Kidney (tissue), 14 donors: Measurements from ENCODE around the gene DENND5A. TPM values are rescaled to one million over a fixed set of nuclear protein-coding genes. Genes with fewer than 3 reads are reported as not detected.

ENCODE experiments used
- DNase-seq, 5 donors: peaks; one replicate each; pipeline ENCODE4 v3.0.0-alpha.2; 2013 to 2020
- FAIRE-seq: peaks from 2 replicates; lab custom pipeline; 2012; peaks lifted over from hg19 to GRCh38; lab: Jason Lieb, UNC
- H3K27ac ChIP-seq, 2 donors: one replicate each; pipeline ENCODE4 v1.7.0; 2013; ENCODE audit warnings: low read depth in 2 of 2, low read length in 2 of 2, inconsistent platforms in 1 of 2
- H3K27me3 ChIP-seq: one replicate; pipeline ENCODE4 v1.7.1; 2013; ENCODE audit warnings: low read length, inconsistent platforms; ENCODE audit not compliant: control insufficient read depth, insufficient read depth
- H3K36me3 ChIP-seq, 3 donors: one replicate each; pipeline versions ENCODE4 v1.7.0 to v1.7.1; 2013; ENCODE audit warnings: low read length in 3 of 3, control low read depth in 1 of 3, inconsistent platforms in 1 of 3; ENCODE audit not compliant: insufficient read depth in 3 of 3, control insufficient read depth in 2 of 3
- H3K4me1 ChIP-seq, 3 donors: one replicate each; pipeline versions ENCODE4 v1.7.0 to v1.7.1; 2013; ENCODE audit warnings: low read length in 3 of 3, inconsistent platforms in 1 of 3, low read depth in 1 of 3; ENCODE audit not compliant: control insufficient read depth in 2 of 3, insufficient read depth in 2 of 3
- H3K4me3 ChIP-seq, 3 donors: one replicate each; pipeline versions ENCODE4 v1.7.0 to v1.8.1; 2013; ENCODE audit warnings: low read length in 3 of 3, control low read depth in 1 of 3, inconsistent platforms in 1 of 3
- H3K9ac ChIP-seq, 3 donors: one replicate each; pipeline versions ENCODE4 v1.7.0 to v1.7.1; 2013; ENCODE audit warnings: low read length in 3 of 3, control low read depth in 1 of 3, inconsistent platforms in 1 of 3
- H3K9me3 ChIP-seq, 3 donors: one replicate each; pipeline versions ENCODE4 v1.7.0 to v1.7.1; 2013; ENCODE audit warnings: low read length in 3 of 3, control low read depth in 1 of 3, inconsistent platforms in 1 of 3; ENCODE audit not compliant: control insufficient read depth in 2 of 3, insufficient read depth in 1 of 3
- intact Hi-C: fragments of 100-400 bp; cut with DNase I; formaldehyde crosslinking; loops from one replicate; pipeline ENCODE4 v1.11.1; 2022
- polyA plus RNA-seq: library from polyadenylated mRNA; stranded (reverse); fragments of 350-450 nt; fragmentation: Illumina TruSeq; extraction: RNeasy Lipid Tissue Mini Kit (QIAGEN cat#74804); gene quantifications from one replicate; pipeline ENCODE4 v1.2.3, GENCODE V29; 2014; ENCODE audit warnings: low read depth, low replicate concordance; ENCODE audit not compliant: insufficient read depth
- total RNA-seq: library from RNA; stranded (reverse); fragmentation: NEBNext Ultra II Directional; extraction: Animal tissue kit (Norgen Biotek cat#: 25700); gene quantifications from one replicate; pipeline ENCODE4 v1.2.1, GENCODE V29; 2021
- TF ChIP-seq, protein P1 (sequence below): IDR thresholded peaks from 3 replicates; pipeline ENCODE4 v1.5.1; 2012; ENCODE audit warnings: mild to moderate bottlenecking, moderate library complexity, borderline replicate concordance; ENCODE audit not compliant: insufficient read depth; ENCODE audit errors: extremely low read depth
- donor health status: control.
- donor health status: control.
- donor health status: control.
- donor health status: control.
- donor health status: control.
- donor health status: DM: yes; HTN: yes; CAD: no.
- donor health status: Normal renal cell carcinoma (clear cell type).

Gene DENND5A
- total and polyA plus RNA-seq, 2 donors from 2014 or later: 32.4 to 53.9 TPM

DNA sequence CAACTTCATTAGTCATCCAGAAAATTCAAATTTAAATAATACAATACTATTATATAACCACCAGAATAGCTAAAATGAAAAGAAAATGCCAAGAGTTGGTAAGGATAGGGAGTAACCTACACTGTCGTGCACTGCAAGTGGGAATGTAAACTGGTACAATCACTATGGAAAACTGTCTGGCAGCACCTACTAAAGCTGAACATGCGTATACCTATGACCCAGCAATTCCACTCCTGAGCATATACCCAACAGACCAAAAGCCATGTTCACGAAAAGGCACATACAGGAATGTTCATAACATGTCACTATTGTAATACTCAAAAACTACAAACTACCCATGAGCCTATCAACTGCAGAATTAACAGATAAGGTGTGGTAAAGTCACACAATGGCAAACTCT, 32.7 kb downstream of the DENND5A start:
- no peak for DNase-seq
- Histone ChIP-seq H3K27me3 (no peaks in the 10 kb centered on the region), H3K27ac (no peak overlapping the region), H3K4me3 (no peak overlapping the region), H3K9me3 (no peaks in the 10 kb centered on the region), H3K9ac (no peak overlapping the region), H3K4me1 (peaks cover 0 to 5% (median 4%) of the 10 kb centered on the region in 3 donors), H3K36me3 (no peaks in the 10 kb centered on the region)
- TF ChIP-seq, protein P1, sequence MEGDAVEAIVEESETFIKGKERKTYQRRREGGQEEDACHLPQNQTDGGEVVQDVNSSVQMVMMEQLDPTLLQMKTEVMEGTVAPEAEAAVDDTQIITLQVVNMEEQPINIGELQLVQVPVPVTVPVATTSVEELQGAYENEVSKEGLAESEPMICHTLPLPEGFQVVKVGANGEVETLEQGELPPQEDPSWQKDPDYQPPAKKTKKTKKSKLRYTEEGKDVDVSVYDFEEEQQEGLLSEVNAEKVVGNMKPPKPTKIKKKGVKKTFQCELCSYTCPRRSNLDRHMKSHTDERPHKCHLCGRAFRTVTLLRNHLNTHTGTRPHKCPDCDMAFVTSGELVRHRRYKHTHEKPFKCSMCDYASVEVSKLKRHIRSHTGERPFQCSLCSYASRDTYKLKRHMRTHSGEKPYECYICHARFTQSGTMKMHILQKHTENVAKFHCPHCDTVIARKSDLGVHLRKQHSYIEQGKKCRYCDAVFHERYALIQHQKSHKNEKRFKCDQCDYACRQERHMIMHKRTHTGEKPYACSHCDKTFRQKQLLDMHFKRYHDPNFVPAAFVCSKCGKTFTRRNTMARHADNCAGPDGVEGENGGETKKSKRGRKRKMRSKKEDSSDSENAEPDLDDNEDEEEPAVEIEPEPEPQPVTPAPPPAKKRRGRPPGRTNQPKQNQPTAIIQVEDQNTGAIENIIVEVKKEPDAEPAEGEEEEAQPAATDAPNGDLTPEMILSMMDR: no peak
- no peak for FAIRE-seq
- intact Hi-C loops: no loop called here

DNA sequence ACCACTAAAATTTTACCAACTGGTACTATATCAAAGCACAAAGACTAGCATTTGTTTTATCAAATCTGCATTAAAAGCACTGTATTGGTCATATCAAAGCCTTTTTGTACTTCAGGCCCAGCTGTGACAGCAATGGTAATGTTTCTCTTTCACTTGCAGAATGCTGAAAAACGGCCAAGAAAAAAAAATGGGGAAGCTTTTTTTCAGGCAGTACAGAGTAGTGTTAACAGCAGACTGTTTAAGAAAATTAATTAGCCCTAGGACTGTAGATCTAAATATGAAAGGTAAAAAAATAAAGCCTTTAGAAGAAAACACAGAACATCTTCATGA, 33.3 kb downstream of the DENND5A start:
- H3K4me3 ChIP-seq: peak overlapping the region in 2 of 3 donors; percentile 7 to 23
- no peak overlapping the region for H3K9ac ChIP-seq
- H3K27ac ChIP-seq: no peak overlapping the region
- intact Hi-C loops: no loop called here
- TF ChIP-seq, protein P1: no peak
- H3K4me1 ChIP-seq: peaks cover 0 to 5% (median 4%) of the 10 kb centered on the region in 3 donors
- no peak for FAIRE-seq
- no peaks in the 10 kb centered on the region for H3K9me3 ChIP-seq
- no peaks in the 10 kb centered on the region for H3K27me3 ChIP-seq
- H3K36me3 ChIP-seq: no peaks in the 10 kb centered on the region
- peak in 2 of 5 donors; percentile 55 to 82 for DNase-seq

DNA sequence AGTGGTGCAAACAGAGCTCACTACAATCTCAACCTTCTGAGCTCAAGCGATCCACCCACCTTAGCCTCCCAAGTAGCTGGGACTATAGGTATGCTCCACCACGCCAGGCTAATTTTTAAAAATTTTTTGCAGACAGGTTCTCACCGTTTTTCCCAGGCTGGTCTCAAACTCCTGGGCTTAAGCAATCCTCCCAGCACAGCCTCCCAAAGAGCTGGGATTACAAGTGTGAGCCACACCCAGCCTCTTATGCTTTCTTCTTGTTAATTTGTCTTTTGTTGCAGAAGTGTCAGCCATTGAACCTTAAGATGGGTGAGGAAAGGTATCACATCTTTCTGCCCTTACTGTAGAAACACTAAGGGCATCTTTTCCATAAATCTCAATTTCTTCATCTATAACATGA, 34.9 kb downstream of the DENND5A start:
- DNase-seq (no peak), FAIRE-seq (no peak)
- peaks cover 0 to 5% (median 4%) of the 10 kb centered on the region in 3 donors for H3K4me1 ChIP-seq
- intact Hi-C loops: no loop called here
- TF ChIP-seq, protein P1: no peak
- no peak overlapping the region for H3K4me3 ChIP-seq
- H3K9me3 ChIP-seq: no peaks in the 10 kb centered on the region
- no peak overlapping the region for H3K27ac ChIP-seq
- no peak overlapping the region for H3K9ac ChIP-seq
- no peaks in the 10 kb centered on the region for H3K36me3 ChIP-seq
- H3K27me3 ChIP-seq: no peaks in the 10 kb centered on the region

DNA sequence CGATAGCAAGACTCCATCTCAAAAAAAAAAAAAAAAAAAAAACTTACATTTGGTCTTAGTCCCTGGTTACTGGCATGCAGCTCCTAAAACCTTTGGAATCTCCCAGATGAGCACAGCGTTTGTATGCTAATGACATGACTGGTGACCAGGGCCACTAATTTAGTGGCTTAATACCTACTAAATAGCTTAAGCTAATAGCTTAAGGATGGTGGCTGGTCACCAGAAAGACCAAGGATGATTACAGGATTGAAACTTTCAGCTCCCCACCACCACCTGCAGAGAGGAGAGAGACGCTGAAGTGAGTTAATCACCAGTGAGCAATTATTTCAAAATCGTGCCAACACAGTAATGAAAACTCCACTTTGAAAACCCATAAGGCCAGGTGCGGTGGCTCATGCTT, 37.1 kb downstream of the DENND5A start:
- H3K27ac ChIP-seq: no peak overlapping the region
- intact Hi-C loops: no loop called here
- DNase-seq: no peak
- TF ChIP-seq, protein P1: no peak
- no peak overlapping the region for H3K9ac ChIP-seq
- no peaks in the 10 kb centered on the region for H3K27me3 ChIP-seq
- no peak overlapping the region for H3K4me3 ChIP-seq
- no peaks in the 10 kb centered on the region for H3K9me3 ChIP-seq
- FAIRE-seq: no peak
- peaks cover 0 to 5% (median 4%) of the 10 kb centered on the region in 3 donors for H3K4me1 ChIP-seq
- H3K36me3 ChIP-seq: no peaks in the 10 kb centered on the region
